SK-N-SH (cell line): ENCODE data around the gene CUEDC2. TPM values are rescaled to one million over a fixed set of nuclear protein-coding genes. Genes with fewer than 3 reads are reported as not detected.

Source experiments
- CTCF ChIA-PET: fragments of 300-600, 350-600 bp; formaldehyde crosslinking; extraction: SDS; loops from one replicate; lab custom pipeline; 2021; lab: Yijun Ruan, JAX
- POLR2A ChIA-PET: fragments of 350-600 bp; sonication (Branson Sonifier 250); formaldehyde crosslinking; extraction: SDS; loops from one replicate; lab custom pipeline; 2020; ENCODE audit warnings: antibody characterized with exemption, inconsistent platforms; lab: Yijun Ruan, JAX
- DNase-seq: peaks from one replicate; pipeline ENCODE4 v3.0.0; 2012
- H2AFZ ChIP-seq: fragments of 200-600 bp; sonication (generic); 2 replicates; pipeline ENCODE4 v1.8.1; 2016; ENCODE audit warnings: antibody characterized with exemption, mild to moderate bottlenecking, low read depth
- H3F3A ChIP-seq: fragments of 200-600 bp; sonication (generic); replicated peaks from 2 replicates; pipeline ENCODE3; 2016; ENCODE audit warnings: antibody characterized with exemption, mild to moderate bottlenecking; ENCODE audit not compliant: insufficient read depth
- H3K27ac ChIP-seq, 2 experiments: fragments of 200-500 bp in 1 of 2; fragments of 200-600 bp in 1 of 2; sonication (Bioruptor generic) in 1 of 2; sonication (generic), shearing (Covaris generic) in 1 of 2; 2 replicates each; pipeline versions ENCODE4 v1.5.1 to v1.6.1; 2014 to 2016; ENCODE audit warnings: low read depth in 2 of 2, inconsistent platforms in 1 of 2, low read length in 1 of 2, mild to moderate bottlenecking in 1 of 2, mixed read lengths in 1 of 2
- H3K27me3 ChIP-seq: fragments of 200-600 bp; sonication (generic), shearing (Covaris generic); 2 replicates; pipeline ENCODE4 v1.6.1; 2016; ENCODE audit warnings: mixed run types; ENCODE audit not compliant: insufficient read depth
- H3K36me3 ChIP-seq, 2 experiments: fragments of 200-500 bp in 1 of 2; fragments of 200-600 bp in 1 of 2; sonication (Bioruptor generic) in 1 of 2; sonication (generic) in 1 of 2; replicated peaks in 1 of 2; 2 replicates each; pipeline versions ENCODE3 to v1.5.1; 2014 to 2016; ENCODE audit warnings: low read length in 1 of 2, mild to moderate bottlenecking in 1 of 2; ENCODE audit not compliant: insufficient read depth in 2 of 2, control insufficient read depth in 1 of 2
- H3K4me1 ChIP-seq, 2 experiments: fragments of 200-500 bp in 1 of 2; fragments of 200-600 bp in 1 of 2; sonication (Bioruptor generic) in 1 of 2; sonication (generic), shearing (Covaris generic) in 1 of 2; 2 replicates each; pipeline versions ENCODE4 v1.5.1 to v1.6.1; 2014 to 2016; ENCODE audit warnings: low read depth in 1 of 2, low read length in 1 of 2, mixed run types in 1 of 2; ENCODE audit not compliant: insufficient read depth in 2 of 2, control insufficient read depth in 1 of 2
- H3K4me2 ChIP-seq: fragments of 200-600 bp; sonication (generic), shearing (Covaris generic); 2 replicates; pipeline ENCODE4 v1.6.1; 2017; ENCODE audit warnings: mixed run types
- H3K4me3 ChIP-seq, 2 experiments: fragments of 200-500 bp in 1 of 2; fragments of 200-600 bp in 1 of 2; sonication (Bioruptor generic) in 1 of 2; sonication (generic), shearing (Covaris generic) in 1 of 2; 2 replicates each; pipeline versions ENCODE4 v1.5.1 to v1.8.1; 2014 to 2016; ENCODE audit warnings: low read depth in 2 of 2, inconsistent platforms in 1 of 2, low read length in 1 of 2, mild to moderate bottlenecking in 1 of 2, mixed read lengths in 1 of 2, moderate library complexity in 1 of 2
- H3K79me2 ChIP-seq: fragments of 200-600 bp; sonication (generic); 2 replicates; pipeline ENCODE4 v1.8.1; 2017; ENCODE audit warnings: mild to moderate bottlenecking; ENCODE audit not compliant: insufficient read depth
- H3K9ac ChIP-seq: fragments of 200-600 bp; sonication (generic); 2 replicates; pipeline ENCODE4 v1.6.1; 2017; ENCODE audit warnings: mixed run types
- H3K9me2 ChIP-seq: fragments of 200-600 bp; sonication (generic); 2 replicates; pipeline ENCODE4 v1.6.1; 2017; ENCODE audit warnings: mixed run types
- H3K9me3 ChIP-seq: fragments of 200-600 bp; sonication (generic); 2 replicates; pipeline ENCODE4 v1.6.1; 2017; ENCODE audit warnings: mixed run types, mild to moderate bottlenecking, moderate library complexity
- H4K20me1 ChIP-seq: fragments of 200-600 bp; sonication (generic); 2 replicates; pipeline ENCODE4 v1.6.1; 2017; ENCODE audit warnings: mild to moderate bottlenecking, mixed run types; ENCODE audit not compliant: insufficient read depth
- FOSL2 ChIP-seq: IDR thresholded peaks from 2 replicates; pipeline ENCODE4 v1.4.0; 2012; ENCODE audit warnings: low read depth, mild to moderate bottlenecking, moderate library complexity, borderline replicate concordance
- FOXM1 ChIP-seq: IDR thresholded peaks from 2 replicates; pipeline ENCODE4 v1.4.0; 2012; ENCODE audit warnings: low read depth, mild to moderate bottlenecking
- GABPA ChIP-seq: IDR thresholded peaks from 2 replicates; pipeline ENCODE4 v1.4.0; 2012; ENCODE audit warnings: low read depth, mild to moderate bottlenecking
- GATA2 ChIP-seq: sonication (generic); formaldehyde crosslinking; IDR thresholded peaks from 2 replicates; pipeline ENCODE4 v1.5.0; 2020; ENCODE audit warnings: mild to moderate bottlenecking, missing genetic modification reagents
- JUND ChIP-seq: IDR thresholded peaks from 2 replicates; pipeline ENCODE4 v1.4.0; 2012
- MEF2A ChIP-seq: IDR thresholded peaks from 2 replicates; pipeline ENCODE4 v1.4.0; 2012; ENCODE audit warnings: low read depth, borderline replicate concordance
- MXI1 ChIP-seq: IDR thresholded peaks from 2 replicates; pipeline ENCODE4 v1.6.1; 2012; ENCODE audit warnings: mild to moderate bottlenecking, low read depth, low read length, improper control_type of control experiment
- SMC3 ChIP-seq: IDR thresholded peaks from 2 replicates; pipeline ENCODE4 v1.6.1; 2012; ENCODE audit warnings: low read depth, low read length, improper control_type of control experiment
- YY1 ChIP-seq: IDR thresholded peaks from 2 replicates; pipeline ENCODE4 v1.4.0; 2012; ENCODE audit warnings: low read depth, mild to moderate bottlenecking
- WGBS: methylation state at CpG from one replicate; pipeline ENCODE4 v1.1.6; 2017; ENCODE audit warnings: low lambda C conversion rate; 5-methylcytosine and 5-hydroxymethylcytosine counted together
- polyA plus RNA-seq, 3 experiments: library from polyadenylated mRNA; depleted of rRNA; stranded (reverse); fragments of >200 nt; gene quantifications; 2 replicates each; pipeline ENCODE4 v1.2.3, GENCODE V29; 2012
- TF ChIP-seq, protein P1 (sequence below): fragments of 200-600 bp; sonication (generic); IDR thresholded peaks from 2 replicates; pipeline ENCODE4 v1.6.1; 2017; ENCODE audit warnings: antibody characterized with exemption, mild to moderate bottlenecking, moderate library complexity
- TF ChIP-seq, protein P2 (sequence below): IDR thresholded peaks from 2 replicates; pipeline ENCODE4 v1.6.1; 2012; ENCODE audit warnings: mild to moderate bottlenecking, low read depth, low read length, moderate library complexity
- TF ChIP-seq, protein P3 (sequence below): fragments of 150-350 bp; IDR thresholded peaks from 2 replicates; pipeline ENCODE4 v1.6.1; 2017; ENCODE audit warnings: antibody characterized with exemption, low read length, low read depth, borderline replicate concordance
- TF ChIP-seq, protein P4 (sequence below): IDR thresholded peaks from 2 replicates; pipeline ENCODE4 v1.4.0; 2012; ENCODE audit warnings: low read depth

The CUEDC2 gene
- polyA plus RNA-seq, 1 of the 3 experiments (the other 2 are of a cell fraction) = 162 TPM

DNA sequence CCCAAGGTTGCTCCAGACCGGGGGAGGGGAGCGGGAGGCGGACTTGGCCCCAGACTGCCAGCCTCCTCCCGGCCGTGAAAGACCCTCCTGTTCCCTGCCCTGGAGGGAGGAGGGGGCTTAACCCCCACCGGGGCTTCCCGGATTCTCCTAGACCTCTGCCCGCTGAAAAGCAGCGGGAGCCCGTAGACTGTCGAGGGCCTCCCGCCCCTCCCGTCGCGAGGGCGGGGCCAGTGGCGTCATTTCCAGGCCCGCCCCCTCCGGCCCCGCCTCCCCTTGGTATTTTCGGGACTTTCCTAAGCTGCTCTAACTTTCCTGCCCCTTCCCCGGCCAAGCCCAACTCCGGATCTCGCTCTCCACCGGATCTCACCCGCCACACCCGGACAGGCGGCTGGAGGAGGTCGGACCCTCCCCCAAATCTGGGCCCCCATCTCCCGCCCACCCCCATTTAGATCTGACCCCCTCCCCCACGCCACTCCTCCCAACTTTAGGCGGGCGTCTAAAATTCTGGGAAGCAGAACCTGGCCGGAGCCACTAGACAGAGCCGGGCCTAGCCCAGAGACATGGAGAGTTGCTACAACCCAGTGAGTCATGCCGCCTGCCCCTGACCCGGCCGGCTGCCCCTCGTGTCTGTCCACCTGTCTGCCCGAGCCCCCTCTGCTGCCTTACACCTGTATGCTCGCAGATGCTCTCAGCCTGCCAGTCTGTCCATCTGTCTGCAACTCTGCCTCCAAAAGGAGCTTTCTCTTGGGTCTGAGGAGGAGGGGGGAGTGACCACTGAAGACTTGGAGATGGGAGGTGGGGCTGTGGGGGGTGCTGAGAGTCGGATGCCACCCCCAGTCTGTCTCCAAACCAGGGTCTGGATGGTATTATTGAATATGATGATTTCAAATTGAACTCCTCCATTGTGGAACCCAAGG lies 36.7 kb downstream of the CUEDC2 start, which contains the start of gene NFKB2:
TSS of gene NFKB2 (plus strand) at position 306 of the 917 bp plus-strand sequence. CDS start at position 561, 255 bp downstream.
- Histone ChIP-seq H3K9ac (peak within 1 kb of the TSS; percentile 68), H3K36me3 (no peaks in the 10 kb centered on the region), H3K27ac (peak within 1 kb of the TSS; percentile 47 to 81), H3K27me3 (no peaks in the 10 kb centered on the region), H3F3A (peaks cover 3% of the 10 kb centered on the region), H3K79me2 (peaks cover 5% of the 10 kb centered on the region; the same call in 1 of the 2 replicates), H4K20me1 (no peaks in the 10 kb centered on the region), H3K4me1 (peaks cover 0 to 23% of the 10 kb centered on the region in 2 experiments; a peak in 1 of 4 replicates), H3K9me3 (no peaks in the 10 kb centered on the region), H3K4me2 (peak within 1 kb of the TSS; percentile 90), H2AFZ (peak within 1 kb of the TSS; percentile 76), H3K4me3 (peak within 1 kb of the TSS; percentile 65 to 77), H3K9me2 (no peaks in the 10 kb centered on the region)
- CTCF ChIA-PET = interaction anchor here (0.9 to 16.5 kb wide), 13 partner anchors 10 to 227 kb away, joined by 3 to 359 read pairs (median 18); partner anchors contain the start of genes ELOVL3, FBXL15, PITX3 and PSD
- WGBS = 1% methylated on average over 24 of the region's 42 CpGs
- POLR2A ChIA-PET = interaction anchor here (1.5 to 2.8 kb wide), 2 partner anchors 27 to 37 kb away, joined by 4 to 11 read pairs; partner anchors contain the start of gene CUEDC2
- TF ChIP-seq MXI1 (peak; percentile 29; the same call in 1 of the 2 replicates), GABPA (peak; percentile 49; the same call in 1 of the 2 replicates), JUND (no peak), FOSL2 (no peak)
- peak; percentile 93 for DNase-seq

DNA sequence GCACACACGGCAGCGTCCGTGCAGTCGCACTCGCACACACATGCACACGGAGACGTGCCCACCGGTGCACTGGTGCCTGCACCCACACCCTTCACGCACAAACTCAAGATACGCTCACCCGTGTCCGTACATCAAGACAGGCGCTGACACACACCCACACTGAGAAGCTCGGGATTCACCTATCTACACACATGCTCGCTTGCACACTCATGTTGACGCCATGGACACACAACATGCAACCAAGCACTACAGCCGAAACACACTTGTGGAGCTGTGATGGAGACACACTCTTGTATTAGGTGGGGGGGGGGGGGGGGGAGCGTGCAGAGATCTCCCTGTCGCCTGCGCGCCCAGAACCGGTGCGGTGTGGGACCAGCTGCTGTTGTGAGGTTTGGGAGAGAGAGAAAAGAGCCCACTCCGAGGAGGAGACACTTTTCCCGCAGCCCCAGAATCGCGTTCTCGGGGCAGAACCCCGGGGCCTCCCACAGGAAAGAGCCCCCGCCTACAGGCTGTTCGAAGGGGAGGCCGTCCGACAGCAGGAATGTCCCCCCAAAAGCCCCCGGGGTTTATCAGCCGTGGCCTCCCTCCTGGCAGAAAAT lies 37.5 kb downstream of the CUEDC2 start:
- Histone ChIP-seq H3K4me3 (peak overlapping the region; percentile 65 to 77), H3K4me2 (peak overlapping the region; percentile 90), H3K9me2 (no peaks in the 10 kb centered on the region), H3K9ac (peak overlapping the region; percentile 68), H3K9me3 (no peaks in the 10 kb centered on the region), H4K20me1 (no peaks in the 10 kb centered on the region), H3K27me3 (no peaks in the 10 kb centered on the region), H3F3A (peaks cover 3% of the 10 kb centered on the region), H2AFZ (peak overlapping the region; percentile 76; the same call in 1 of the 2 replicates), H3K36me3 (no peaks in the 10 kb centered on the region), H3K27ac (peak overlapping the region in 1 of 2 experiments; percentile 81; a peak in 3 of 4 replicates), H3K79me2 (peaks cover 5% of the 10 kb centered on the region; the same call in 1 of the 2 replicates), H3K4me1 (peaks cover 0 to 21% of the 10 kb centered on the region in 2 experiments; a peak in 1 of 4 replicates)
- WGBS = 4% methylated on average over 16 of the region's 35 CpGs
- DNase-seq = peak; percentile 47
- ChIA-PET POLR2A (interaction anchor here (0.6 to 2.8 kb wide), 3 partner anchors 27 to 276 kb away, joined by 3 to 11 read pairs (median 3); no protein-coding TSS in a partner anchor), CTCF (interaction anchor here (1.0 to 16.5 kb wide), 18 partner anchors 10 to 226 kb away, joined by 3 to 359 read pairs (median 10); partner anchors contain the start of genes ELOVL3, FBXL15, PITX3 and PSD)
- TF ChIP-seq, protein P1, sequence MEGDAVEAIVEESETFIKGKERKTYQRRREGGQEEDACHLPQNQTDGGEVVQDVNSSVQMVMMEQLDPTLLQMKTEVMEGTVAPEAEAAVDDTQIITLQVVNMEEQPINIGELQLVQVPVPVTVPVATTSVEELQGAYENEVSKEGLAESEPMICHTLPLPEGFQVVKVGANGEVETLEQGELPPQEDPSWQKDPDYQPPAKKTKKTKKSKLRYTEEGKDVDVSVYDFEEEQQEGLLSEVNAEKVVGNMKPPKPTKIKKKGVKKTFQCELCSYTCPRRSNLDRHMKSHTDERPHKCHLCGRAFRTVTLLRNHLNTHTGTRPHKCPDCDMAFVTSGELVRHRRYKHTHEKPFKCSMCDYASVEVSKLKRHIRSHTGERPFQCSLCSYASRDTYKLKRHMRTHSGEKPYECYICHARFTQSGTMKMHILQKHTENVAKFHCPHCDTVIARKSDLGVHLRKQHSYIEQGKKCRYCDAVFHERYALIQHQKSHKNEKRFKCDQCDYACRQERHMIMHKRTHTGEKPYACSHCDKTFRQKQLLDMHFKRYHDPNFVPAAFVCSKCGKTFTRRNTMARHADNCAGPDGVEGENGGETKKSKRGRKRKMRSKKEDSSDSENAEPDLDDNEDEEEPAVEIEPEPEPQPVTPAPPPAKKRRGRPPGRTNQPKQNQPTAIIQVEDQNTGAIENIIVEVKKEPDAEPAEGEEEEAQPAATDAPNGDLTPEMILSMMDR = no peak
- TF ChIP-seq, protein P2, sequence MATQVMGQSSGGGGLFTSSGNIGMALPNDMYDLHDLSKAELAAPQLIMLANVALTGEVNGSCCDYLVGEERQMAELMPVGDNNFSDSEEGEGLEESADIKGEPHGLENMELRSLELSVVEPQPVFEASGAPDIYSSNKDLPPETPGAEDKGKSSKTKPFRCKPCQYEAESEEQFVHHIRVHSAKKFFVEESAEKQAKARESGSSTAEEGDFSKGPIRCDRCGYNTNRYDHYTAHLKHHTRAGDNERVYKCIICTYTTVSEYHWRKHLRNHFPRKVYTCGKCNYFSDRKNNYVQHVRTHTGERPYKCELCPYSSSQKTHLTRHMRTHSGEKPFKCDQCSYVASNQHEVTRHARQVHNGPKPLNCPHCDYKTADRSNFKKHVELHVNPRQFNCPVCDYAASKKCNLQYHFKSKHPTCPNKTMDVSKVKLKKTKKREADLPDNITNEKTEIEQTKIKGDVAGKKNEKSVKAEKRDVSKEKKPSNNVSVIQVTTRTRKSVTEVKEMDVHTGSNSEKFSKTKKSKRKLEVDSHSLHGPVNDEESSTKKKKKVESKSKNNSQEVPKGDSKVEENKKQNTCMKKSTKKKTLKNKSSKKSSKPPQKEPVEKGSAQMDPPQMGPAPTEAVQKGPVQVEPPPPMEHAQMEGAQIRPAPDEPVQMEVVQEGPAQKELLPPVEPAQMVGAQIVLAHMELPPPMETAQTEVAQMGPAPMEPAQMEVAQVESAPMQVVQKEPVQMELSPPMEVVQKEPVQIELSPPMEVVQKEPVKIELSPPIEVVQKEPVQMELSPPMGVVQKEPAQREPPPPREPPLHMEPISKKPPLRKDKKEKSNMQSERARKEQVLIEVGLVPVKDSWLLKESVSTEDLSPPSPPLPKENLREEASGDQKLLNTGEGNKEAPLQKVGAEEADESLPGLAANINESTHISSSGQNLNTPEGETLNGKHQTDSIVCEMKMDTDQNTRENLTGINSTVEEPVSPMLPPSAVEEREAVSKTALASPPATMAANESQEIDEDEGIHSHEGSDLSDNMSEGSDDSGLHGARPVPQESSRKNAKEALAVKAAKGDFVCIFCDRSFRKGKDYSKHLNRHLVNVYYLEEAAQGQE = no peak
- no peak for TF ChIP-seq MXI1
- no peak for TF ChIP-seq YY1
- TF ChIP-seq, protein P3, sequence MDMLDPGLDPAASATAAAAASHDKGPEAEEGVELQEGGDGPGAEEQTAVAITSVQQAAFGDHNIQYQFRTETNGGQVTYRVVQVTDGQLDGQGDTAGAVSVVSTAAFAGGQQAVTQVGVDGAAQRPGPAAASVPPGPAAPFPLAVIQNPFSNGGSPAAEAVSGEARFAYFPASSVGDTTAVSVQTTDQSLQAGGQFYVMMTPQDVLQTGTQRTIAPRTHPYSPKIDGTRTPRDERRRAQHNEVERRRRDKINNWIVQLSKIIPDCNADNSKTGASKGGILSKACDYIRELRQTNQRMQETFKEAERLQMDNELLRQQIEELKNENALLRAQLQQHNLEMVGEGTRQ = no peak
- no peak for TF ChIP-seq GATA2
- no peak for TF ChIP-seq MEF2A
- no peak for TF ChIP-seq FOXM1
- TF ChIP-seq, protein P4, sequence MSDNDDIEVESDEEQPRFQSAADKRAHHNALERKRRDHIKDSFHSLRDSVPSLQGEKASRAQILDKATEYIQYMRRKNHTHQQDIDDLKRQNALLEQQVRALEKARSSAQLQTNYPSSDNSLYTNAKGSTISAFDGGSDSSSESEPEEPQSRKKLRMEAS = no peak
- TF ChIP-seq SMC3 = no peak
